Activated CD4-positive, CD25-positive, alpha-beta regulatory T cell treated with anti-CD3 and anti-CD28 coated beads, Interleukin-2, amount 50 U/mL, for 16 hours (primary cell): ENCODE results near the gene UFC1.

Experiments
- DNase-seq: peaks from one replicate; pipeline ENCODE4 v3.0.0-alpha.2; 2020; ENCODE audit warnings: low read depth, low spot score

UFC1 gene

DNA sequence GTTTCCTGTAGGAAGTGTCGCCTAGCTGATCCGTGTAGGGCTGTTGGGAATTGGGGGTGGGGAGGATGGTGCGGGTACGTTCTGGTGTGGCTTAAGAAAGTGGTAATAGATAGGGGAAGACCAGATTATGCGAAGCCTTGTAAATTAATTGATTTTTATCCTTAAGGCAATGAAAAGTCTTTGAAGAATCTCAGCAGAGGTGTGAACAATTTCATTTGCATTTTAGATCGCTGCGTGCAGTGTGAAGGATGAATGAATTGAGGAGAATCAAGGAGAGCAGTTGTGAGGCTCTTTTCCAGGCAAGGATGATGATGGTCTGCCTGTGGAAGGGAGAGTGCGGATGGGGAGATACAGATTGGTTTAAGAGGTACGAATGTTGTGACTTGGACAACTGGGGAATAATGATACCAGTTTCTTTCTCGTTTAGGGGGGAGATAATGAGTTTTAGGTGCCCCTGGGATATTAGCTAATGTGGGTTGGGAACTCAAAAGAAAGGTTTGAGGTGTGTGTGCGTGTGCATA lies 20.5 kb upstream of the UFC1 start:
- no peak for DNase-seq

GRCh38 chr1:161137881-161138280 lies 15.9 kb upstream of the UFC1 start:
- DNase-seq, result no peak

GRCh38 chr1:161138431-161138830 lies 15.3 kb upstream of the UFC1 start:
- no peak for DNase-seq

DNA sequence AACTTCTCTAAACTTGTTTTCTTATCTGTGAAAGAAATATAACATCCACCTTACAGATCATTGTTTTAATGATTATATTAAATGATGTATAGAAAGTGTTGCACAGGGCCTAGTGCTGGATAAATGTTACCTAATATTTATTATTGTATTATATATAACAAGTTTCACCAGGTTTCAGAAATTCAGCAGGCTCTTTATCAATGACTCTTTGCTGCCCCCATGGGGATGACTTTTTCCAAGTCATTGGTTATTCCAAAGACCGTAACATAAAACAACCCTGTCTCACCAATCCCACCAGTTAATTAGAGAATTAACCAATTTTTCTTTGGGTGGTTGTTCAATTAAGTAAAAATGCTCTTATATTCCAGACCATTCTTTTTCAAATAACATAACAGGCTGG lies 14.0 kb upstream of the UFC1 start:
- DNase-seq, result no peak

DNA sequence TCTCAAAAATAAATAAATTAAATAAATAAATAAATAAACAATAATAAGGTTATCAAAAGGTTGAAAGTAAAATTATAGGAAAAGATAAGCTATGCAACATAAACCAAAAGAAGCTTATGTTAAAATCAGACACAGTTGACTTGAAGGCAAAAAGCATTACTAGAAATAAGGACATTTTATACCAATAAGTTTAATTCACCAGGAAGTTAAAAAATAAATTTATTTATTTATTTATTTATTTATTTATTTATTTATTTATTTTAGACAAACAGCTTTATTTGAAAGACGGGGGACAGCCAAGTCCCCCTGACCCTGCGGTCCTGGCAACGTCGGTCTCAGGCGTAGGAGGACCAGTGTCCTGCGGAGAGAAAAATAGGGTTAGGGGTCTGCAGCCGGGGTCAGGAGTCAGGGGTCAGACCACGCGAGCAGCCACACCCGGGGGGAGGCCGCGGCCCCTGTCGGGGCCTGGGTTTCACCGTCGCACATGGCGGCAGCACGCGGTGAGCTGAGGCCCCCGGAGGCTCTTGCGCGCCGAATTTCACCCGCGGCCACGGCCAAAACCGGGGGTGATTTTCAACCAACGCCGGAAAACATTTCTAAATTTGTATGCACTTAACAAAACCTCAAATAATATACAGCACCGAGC lies 12.9 kb upstream of the UFC1 start:
- no peak for DNase-seq

GRCh38 chr1:161145832-161146231 lies 7.9 kb upstream of the UFC1 start:
- DNase-seq, result no peak

DNA sequence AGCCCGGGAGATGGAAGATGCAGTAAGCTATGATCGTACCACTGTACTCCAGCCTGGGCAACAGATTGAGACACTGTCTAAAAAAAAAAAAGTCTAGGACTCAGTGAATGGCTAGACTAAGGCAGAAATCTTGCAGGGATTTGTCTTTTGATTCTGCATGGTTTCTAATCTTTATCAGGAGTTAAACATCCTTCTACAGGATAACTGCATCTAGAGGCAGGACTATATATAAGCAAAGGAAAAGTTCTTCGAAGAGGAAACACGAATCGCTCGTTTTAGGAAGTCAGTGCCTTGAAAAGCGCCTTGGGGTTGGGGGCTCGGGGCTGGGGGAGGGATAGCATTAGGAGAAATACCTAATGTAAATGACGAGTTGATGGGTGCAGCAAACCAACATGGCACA lies 602 bp upstream of the UFC1 start:
- no peak for DNase-seq

DNA sequence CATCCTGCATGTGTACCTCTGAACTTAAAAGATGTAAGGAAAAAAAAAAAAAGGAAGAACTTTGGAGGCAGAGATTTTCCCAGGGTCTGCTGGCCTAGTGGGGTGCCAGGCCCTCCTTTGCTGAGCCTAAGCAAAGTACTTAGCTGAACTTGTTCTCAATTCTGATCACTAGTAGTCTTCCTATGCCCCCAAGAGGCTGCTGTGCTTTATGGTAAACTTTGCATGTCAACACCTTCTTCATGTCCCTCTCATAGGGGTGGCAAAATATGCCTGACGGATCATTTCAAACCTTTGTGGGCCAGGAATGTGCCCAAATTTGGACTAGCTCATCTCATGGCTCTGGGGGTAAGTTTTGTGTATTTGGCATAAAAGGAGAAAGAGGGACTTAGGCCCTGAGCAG lies 4.1 kb downstream of the UFC1 start:
- DNase-seq, result no peak

- no peak for DNase-seq
These were observed 4.7 kb downstream of the UFC1 start for GRCh38 chr1:161158316-161159010.

GRCh38 chr1:161159087-161159912 lies 5.5 kb downstream of the UFC1 start, which contains the start of gene USP21:
TSS of gene USP21 (plus strand) at chr1:161159500. CDS start at chr1:161160641, 1,141 bp downstream.
- peak; percentile 88 for DNase-seq

- no peak for DNase-seq
These were observed 6.1 kb downstream of the UFC1 start for GRCh38 chr1:161159913-161160243.

- DNase-seq, result no peak
These were observed 6.9 kb downstream of the UFC1 start for GRCh38 chr1:161160671-161161145.

- DNase-seq, result no peak
These were observed 7.9 kb downstream of the UFC1 start for GRCh38 chr1:161161652-161162051.

GRCh38 chr1:161162052-161162451 lies 8.3 kb downstream of the UFC1 start:
- no peak for DNase-seq

DNA sequence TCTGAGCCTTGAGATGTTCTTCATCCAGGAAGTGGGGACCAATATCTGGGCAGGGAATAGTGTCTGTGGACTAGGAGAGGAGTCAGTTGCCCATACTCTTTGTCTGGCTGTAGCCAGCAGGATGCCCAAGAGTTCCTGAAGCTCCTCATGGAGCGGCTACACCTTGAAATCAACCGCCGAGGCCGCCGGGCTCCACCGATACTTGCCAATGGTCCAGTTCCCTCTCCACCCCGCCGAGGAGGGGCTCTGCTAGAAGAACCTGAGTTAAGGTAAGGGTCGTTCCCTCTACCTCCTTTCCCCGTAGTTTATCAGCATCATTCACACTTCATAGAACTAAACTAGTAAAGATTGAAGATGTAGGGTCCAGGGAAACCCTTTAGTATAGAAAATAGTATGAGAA lies 9.0 kb downstream of the UFC1 start:
- no peak for DNase-seq

GRCh38 chr1:161163793-161164192 lies 10.0 kb downstream of the UFC1 start:
- no peak for DNase-seq

DNA sequence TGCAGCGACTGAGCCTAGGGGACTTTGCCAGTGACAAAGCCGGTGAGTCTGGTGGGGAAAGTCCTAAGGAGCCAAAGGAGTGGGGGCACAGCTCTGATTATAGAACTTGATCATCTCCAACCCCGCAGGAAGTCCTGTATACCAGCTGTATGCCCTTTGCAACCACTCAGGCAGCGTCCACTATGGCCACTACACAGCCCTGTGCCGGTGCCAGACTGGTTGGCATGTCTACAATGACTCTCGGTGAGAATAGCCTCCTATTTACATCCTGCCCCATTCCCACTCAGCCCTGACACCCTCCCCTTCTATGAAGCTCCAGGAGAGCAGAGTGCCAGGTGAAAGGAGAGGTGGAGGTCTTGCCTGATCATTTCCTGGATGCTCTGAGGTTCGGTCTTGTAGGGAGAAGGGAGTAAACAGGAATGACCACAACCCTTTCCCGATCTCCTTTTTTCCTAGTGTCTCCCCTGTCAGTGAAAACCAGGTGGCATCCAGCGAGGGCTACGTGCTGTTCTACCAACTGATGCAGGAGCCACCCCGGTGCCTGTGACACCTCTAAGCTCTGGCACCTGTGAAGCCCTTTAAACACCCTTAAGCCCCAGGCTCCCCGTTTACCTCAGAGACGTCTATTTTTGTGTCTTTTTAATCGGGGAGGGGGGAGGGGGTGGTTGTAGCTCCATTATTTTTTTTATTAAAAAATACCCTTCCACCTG lies 11.3 kb downstream of the UFC1 start:
- no peak for DNase-seq

- peak; percentile 87 for DNase-seq
These were observed 12.2 kb downstream of the UFC1 start, which contains the start of gene PPOX for GRCh38 chr1:161165742-161166668. TSS of gene PPOX (plus strand) at chr1:161166426. CDS start at chr1:161166848, 422 bp downstream.

GRCh38 chr1:161166669-161167548 lies 13.1 kb downstream of the UFC1 start:
- no peak for DNase-seq
